Myocyte (in vitro differentiated cells): Measurements from ENCODE around the gene MIB2. TPM values are rescaled to one million over a fixed set of nuclear protein-coding genes. Genes with fewer than 3 reads are reported as not detected.
A peak's percentile ranks its signal among the peaks of the same experiment; 100 is the strongest.
"Not testable (repeated sequence)": the region's sequence is repeated elsewhere in the genome, so short reads cannot be mapped to it uniquely, and the experiment has no call there.

Source experiments
- DNase-seq: peaks from one replicate; pipeline ENCODE4 v3.0.0-alpha.2; 2012; ENCODE audit warnings: low read depth
- polyA plus RNA-seq: library from polyadenylated mRNA; unstranded; fragments of >200 nt; gene quantifications from one replicate; pipeline ENCODE4 v1.2.1, GENCODE V29; 2012; ENCODE audit warnings: missing spikeins
- total RNA-seq: library from RNA; depleted of rRNA; stranded (reverse); fragments of >200 nt; gene quantifications from 2 replicates; pipeline ENCODE4 v1.2.3, GENCODE V29; 2014

The MIB2 gene
- 88.3 and 89.5 TPM in 2 replicates for total RNA-seq
- 50.3 TPM for polyA plus RNA-seq

DNA sequence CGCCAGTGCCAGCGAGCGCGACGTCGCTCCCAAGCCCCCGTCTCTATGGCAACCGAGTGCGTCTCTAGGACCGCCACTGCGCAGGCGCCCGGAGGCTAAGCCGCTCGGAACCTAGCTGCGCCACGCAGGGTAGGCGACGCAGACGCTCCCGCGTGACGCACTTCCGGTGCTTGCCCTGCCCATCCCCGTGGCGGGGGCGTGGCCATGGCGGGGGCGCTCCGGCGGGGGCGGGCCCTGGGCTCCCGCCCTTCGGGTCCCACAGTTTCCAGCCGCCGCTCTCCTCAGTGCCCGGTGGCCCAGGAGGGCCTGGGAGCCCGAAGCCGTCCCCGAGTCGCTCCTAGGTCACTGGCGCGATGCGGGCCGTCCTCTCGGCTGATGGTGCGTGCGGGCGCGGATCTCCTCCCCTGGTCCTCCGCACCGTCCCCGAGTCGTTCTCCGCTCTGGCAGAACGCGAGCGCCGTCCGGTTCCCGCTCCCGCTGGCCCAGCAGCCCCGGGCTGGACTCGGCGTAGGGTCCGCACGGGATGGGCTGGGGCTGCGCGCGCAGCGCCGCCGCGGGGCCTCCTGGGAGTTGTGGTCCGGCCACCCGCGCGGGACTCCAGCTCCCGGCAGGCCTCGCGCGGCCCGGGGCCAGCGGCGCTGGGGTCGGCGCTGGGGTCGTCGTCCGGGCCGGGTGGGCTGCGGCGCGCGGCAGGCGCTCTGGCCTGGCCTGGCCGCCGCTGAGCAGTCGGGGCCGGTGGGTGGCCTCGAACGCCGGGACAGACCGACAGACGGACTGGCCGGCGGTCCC lies at the start of gene MIB2:
Gene MIB2 (plus strand): TSS at position 245 of the 789 bp plus-strand sequence. CDS start 7,953 bp downstream, outside the sequence.
- DNase-seq: peak; percentile 96

DNA sequence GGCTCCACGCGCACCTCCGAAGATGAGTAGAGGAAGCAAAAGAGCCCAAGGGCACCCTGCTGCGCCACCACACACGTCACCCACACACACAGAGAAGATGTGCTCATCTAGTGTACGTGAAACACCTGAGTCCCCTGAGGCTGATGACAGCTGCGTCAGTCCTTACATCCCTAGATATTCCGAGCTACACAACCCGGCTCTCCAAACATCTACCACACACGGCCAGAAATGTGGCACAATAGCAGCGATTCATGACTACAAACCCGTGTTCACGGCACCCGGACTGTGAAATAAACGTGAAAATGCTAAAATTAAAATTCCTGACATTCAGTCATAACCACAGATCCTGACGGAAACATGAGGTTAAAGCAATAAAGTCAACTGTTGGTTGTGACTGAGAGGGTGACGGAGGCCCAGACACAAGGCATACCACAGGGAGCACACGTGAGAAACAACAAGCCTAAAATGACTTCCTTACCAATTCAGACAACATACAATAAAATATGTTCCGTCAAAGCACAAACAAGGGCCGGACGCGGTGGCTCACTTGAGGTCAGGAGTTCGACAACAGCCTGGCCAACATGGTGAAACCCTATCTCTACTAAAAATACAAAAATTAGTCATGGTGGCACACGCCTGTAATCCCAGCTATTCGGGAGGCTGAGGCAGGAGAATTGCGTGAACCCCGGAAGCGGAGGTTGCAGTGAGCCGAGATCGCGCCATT lies 48.0 kb upstream of the MIB2 start:
- peak; percentile 48 for DNase-seq

DNA sequence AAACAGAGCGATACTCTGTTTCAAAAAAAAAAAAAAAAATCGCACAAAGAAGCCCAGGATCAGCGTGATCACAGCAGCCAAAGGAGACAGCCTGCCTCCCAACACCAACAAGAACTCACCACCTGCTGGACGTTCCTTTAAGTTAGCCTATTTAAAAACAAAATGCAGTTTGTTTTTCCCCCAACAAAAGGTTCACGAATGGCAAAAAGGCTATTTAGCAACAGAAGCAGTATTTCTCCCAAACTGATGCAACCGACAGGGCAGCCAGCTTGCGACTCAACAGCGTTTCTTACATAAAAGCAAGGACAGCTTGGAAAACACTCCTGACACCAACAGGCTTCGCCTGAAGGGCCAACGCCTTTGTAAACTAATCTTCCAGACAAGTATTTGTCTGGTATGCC lies 47.4 kb upstream of the MIB2 start:
- DNase-seq: no peak

DNA sequence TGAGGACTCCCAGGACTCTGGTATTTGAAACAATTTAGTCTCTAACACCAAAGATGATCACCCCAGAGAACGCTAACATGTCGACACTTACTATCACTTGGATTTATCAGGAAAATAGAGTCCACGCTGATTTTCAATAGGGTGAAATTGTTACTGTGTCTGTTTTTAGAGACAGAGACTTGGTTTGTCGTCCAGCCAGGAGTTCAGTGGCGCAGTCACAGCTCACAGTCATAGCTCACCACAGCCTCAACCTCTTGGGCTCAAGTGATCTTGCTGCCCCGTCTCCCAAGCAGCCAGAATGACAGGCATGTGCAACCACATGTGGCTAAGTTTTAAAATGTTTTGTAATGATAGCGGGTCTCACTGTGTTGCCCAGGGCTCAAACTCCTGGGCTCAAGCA lies 46.0 kb upstream of the MIB2 start:
- peak; percentile 77 for DNase-seq

DNA sequence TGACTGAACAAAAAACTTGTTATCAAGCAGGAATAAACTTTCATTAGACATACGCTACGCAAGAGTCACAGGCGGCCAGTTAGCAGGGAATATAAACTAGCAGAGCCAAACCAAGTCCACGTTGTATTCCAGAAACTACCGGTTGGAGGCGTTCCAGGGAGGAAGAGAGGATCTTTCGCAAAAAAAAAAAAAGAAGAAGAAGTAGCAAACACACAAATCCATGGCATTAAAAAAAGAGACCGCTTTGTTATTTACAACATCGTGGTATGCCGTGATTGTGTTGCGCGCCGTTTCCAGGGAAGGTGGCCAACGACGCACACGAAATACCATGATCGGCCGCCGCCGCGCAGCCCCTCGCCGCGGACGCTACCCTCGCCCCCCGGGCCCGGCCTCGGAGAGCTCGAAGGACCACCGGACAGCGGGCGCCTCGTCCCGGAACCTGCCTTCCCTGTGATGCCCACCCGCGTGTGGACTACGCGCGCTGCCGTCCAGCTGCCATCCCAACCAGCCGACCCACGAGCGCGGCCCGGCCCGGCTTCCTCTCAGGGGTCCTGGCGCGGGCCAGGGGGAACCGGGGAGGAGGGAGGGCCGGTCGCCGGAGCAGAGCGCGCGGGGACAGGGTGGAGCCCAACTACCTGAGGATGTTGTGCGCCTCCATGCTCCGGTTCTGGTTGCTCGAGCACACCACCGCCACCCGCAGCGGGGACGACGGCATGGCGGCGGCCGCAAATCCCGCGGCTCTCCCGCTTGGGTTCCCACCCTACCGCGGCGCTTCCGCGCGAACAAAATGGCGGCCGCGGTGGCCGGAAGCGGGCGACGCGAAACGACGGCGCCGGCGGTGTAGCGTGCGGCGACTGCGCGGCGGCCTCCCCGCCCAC lies 41.2 kb upstream of the MIB2 start:
- peak; percentile 74 for DNase-seq

DNA sequence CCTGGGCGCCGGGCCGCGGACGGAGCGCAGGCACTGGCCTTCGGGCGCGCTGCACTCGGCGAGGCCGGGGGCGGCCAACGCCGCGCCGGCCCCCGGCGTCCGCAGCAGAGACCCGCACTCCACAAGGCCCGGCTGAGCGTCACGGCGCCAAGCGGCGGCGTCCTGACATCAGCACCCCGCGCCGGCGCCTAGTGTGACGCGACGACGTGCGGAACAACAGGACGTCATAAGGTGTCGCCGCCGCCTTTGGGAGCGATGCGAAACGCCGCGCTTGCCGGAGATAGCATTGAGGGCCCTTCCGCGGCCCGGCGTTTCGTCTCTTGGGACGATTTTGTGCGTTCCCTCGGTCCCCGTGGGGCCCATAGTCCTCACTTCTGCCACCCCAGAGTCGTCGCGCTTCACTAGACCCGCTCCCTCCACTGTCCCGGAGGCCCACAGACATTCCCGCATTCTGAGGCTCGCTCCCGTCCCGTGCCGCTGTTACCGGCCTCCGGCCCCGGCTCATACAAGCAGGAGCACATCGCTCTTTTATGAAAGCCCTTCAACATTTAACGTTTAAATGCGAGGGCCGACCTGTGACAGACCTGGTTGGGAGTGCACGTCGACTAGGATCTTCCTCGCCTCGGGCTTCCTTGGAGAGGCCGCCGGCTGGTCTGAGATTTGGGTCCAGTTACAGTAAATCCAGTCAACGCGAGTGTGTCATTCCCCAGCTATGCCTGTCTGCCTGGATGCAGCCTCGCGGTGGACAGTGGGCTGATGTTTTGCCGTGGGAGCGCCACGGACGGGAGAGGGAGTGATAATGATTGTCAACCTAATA lies 40.4 kb upstream of the MIB2 start, which contains the start of gene SSU72:
Gene SSU72 (minus strand): TSS at position 143 of the 817 bp plus-strand sequence. CDS start 306 bp downstream, outside the sequence.
- peak; percentile 93 for DNase-seq

DNA sequence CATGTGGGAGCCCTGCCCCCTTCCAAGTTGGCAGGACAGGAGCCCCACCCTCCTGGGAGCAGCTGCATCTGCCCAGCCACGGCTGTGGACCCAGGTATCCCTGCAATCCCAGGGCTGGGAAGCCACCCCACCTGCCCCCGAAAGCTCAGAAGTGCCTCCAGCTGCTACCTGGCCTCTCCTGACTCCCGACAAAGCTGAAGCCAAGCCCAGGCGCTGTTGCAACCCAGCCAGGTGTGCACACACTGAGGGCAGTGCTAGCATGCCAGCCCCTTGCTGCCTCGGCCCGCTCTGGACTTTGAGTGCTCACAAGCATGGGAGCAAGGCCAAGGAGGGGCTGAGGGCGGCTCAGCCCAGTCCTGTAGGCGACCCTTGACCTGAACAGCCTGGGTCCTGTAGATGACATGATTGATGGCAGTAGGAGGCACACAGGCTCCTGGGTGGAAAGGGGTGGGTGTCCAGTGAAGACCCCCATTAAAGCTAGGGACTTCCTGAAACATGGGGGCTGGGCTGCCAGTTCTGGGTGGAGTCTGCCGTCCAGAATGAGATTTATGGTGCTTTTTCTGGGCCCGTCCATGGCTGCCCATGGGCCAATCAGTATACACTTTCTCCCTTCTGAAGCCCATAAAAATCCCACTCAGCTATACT lies 37.8 kb upstream of the MIB2 start:
- DNase-seq: no peak

DNA sequence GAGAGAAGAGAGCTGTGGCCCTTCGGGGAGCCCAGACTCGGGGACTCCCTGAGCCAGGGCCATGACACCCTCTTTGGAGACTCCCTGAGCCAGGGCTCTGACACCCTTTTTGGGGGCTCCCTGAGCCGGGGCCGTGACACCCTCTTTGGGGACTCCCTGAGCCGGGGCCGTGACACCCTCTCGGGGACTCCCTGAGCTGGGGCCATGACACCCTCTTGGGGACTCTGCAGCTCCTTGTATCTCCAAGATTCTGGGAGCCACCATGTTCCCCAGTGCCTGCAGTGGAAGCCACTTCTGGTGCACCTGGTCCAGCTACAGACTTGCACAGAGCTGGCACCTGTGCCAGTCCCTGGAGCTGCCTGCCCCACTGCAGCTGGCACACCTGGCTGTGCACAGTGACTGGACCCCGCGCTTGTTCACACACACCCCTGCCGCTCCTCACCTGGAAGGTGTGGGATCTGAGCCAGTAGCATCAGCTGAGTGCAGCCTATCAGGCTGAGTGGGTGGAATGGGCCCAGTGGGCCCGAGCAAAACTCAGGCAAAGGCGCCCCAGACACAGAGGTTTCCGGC lies 36.8 kb upstream of the MIB2 start:
- DNase-seq: no peak

DNA sequence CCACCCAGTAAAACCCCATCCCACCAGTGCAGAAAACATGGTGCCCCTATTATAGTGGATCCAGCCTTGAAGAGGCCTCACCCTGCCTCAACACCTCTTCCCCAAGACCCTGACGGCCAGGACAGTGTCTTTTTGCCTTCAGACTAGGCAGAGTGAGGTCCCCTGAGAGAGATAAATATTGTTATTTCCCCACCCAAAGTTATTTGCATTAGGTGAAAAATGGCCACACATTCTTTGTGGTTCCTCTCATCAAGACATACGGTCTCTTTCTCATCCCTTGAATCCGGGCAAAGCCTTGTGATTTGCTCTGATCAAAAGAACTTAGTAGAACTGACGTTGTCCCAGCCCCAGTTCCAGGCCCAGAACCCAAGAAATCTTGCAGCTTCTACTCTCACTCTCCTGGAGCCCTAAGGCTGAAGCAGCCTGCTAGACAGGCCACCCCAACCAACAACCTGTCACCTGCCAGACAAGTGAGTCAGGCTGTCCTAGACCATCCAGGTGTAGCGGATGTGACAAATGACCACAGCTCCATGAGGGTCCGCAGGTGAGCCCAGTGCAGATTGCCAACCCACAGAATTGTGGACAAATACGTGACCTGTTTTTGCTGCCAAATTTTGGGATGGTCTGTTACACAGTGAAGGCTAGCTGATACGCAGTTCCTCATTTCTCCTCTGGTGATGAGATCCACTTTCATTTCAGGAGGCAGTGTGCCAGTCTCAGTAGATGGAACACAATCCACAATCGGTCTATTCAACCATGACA lies 32.5 kb upstream of the MIB2 start:
- no peak for DNase-seq

DNA sequence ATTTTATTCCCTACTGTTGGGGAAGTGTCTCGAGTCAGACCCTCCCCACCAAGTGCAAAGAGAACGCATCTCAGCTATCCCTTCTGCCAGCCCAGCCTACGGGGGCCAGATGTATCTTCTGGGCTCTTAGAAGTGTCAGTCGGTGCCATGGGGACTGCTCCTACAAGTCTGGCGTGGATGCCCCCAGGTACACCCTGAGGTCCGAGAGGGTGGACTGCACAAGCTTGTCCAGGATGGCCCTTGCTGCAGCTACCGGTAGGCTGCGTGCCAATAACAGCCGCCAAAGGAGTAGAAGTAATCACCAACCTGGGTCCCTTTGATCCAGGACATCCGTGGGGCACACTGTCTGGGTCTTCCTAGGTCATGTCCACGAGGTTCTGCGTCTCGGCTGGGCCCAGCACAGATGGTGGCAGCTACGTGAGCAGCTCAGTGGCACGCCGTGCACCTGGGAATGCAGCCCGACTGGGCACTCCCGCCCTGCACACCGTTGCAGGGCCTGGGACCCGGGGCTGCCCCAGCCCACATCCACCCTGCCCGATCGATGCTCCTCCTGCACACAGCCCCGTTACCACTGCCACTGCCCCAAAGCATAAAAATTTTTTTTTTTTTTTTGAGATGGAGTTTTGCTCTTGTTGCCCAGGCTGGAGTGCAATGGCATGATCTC lies 31.8 kb upstream of the MIB2 start:
- DNase-seq: no peak

DNA sequence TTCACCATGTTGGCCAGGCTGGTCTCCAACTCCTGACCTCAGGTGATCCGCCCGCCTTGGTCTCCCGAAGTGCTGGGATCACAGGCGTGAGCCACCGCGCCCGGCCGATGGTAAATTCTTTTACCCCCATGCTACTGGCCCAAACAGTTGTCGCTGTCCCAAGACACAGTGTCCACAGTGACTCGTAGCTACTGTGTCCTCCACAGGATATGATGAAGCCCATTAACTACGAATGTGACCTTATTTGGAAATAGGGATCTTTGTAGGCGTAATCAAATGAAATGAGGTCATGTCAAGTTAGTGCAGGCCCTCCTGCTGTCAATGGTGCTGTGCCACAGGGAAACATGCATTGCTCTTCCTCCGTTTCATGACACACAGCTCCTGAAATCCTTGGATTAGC lies 23.8 kb upstream of the MIB2 start:
- no peak for DNase-seq

DNA sequence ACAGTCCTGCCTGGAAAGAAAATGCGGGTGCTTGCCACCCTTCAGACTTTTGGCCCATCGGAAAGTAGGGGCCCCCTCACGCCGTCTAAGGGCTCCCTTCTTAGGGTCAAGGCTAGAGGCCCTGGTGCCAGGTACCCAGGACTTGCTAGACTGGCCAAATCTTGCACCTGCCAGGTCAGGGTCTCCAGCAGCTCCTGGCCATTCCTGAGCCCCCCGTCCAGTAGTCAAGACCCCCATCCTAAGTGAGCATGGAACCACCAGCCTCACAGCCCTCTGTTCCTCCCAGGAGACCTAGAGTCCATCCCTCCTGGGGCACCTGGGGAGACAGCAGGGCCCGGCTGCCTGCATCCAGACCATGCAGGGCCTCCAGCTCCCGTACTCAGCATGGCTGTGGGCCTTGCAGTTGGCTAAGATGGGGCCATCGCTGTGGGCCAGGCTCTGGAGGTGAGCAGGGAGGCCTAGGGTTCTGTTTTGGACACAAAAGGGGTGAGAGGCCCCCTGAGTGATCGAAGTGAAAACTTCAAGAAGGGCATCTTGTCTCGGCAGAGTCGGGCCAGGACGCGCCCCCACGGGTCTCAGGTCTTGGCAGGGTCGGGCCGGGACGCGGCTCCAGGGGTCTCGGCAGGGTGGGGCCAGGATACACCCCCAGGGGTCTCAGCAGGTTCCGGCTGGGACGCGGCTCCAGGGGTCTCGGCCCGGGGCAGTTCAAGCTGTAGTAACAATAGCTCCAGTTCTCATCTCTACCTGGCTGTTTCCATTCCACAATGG lies 21.3 kb upstream of the MIB2 start:
- DNase-seq: no peak

DNA sequence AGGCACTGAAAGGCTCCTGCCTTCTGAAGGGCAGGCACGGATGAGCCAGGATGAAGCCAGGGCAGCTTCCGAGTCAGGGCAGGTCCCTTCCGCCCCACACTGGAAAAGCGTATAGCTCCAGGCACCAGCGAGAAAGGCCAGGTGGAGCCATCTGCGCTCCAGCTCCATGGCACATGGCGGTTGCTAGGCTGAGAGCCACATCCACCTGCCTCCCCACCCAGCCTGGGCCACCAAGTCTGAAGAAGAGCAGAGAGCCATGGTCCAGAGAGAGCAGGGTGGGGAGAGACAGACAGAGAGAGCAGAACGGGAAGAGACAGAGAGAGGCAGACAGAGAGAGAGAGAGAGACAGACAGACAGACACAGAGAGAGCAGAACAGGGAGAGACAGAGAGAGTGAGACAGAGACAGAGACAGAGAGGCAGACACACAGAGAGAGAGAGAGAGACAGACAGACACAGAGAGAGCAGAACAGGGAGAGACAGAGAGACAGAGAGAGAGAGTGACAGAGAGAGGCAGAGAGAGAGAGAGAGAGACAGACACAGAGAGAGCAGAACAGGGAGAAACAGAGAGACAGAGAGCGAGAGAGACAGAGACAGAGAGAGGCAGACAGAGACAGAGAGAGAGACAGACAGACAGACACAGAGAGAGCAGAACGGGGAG lies 20.6 kb upstream of the MIB2 start:
- DNase-seq: no peak

DNA sequence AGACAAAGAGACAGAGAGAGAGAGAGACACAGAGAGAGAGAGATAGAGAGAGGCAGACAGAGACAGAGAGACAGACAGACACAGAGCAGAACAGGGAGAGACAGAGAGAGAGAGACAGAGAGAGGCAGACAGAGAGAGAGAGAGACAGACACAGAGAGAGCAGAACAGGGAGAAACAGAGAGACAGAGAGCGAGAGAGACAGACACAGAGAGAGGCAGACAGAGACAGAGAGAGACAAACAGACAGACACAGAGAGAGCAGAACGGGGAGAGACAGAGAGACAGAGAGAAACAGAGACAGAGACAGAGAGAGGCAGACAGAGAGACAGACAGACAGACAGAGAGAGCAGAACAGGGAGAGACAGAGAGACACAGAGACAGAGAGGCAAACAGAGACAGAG lies 20.0 kb upstream of the MIB2 start:
- DNase-seq: not testable (repeated sequence)

DNA sequence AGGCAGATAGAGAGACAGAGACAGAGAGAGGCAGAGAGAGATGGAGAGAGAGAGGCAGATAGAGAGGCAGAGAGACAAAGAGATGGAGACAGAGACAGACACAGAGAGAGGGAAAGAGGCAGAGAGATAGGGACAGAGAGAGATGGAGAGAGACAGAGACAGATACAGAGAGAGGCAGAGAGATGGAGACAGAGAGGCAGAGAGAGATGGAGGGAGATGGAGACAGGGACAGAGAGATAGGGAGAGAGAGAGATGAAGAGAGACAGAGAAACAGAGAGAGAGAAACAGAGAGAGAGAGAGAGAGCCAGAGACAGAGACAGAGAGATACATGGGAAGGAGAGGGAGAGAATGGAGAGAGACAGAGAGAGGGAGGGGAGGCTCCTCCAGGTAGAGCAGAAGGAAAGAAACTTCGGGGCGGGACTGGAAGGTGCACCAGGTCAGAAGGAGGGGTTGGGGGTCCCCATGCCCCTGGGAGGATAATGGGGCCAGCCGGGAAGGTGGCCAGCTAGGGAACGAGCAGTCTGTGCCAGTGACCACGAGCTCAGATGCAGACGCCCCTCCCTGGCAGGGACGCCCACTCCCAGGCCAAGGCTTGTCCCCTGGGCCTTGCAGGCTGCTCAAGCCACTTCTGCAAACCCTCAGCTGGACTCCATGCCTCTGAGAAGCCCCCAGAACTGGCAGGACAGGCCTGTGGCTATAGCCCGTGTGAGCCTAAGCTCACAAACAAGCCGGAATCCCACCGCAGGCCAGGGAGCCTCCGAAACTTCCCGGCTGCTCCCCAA lies 18.6 kb upstream of the MIB2 start:
- no peak for DNase-seq

DNA sequence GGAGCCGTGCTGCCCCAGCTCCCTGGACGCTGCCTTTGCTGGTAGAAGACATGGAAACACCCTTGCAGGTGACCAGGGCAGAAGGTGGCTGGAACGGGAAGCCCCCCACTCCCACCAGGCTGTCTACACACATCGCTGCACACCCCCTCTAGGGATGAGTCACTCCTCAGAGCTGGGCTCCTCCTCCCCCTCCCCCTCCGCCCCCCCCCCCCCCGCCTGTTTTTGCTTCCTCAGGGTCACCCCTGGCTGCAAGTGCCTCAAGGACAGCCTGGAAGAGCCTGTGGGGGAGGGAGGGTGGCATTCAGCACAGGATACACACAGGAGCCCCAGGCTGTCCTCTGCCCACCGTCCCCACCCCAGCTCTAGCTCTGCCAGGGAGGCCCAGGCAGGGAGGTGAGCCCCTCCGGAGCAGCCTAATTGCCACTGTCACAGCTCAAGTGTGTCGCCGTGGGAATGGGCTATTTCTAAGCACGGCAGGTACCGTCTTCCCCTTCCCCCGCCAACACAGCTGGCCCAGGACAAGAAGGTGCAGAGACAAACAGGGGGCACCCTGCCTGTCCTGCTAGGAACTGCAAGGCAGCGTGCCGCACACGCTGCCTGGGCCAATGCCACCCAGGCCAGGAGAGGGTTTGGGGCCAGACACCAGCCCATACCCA lies 17.9 kb upstream of the MIB2 start:
- no peak for DNase-seq
